Gastroesophageal sphincter (tissue), 3 donors: ENCODE measurements around the gene TMPRSS11E.

Source experiments
- POLR2A ChIP-seq, 2 donors: fragments of 450-650 bp; IDR thresholded peaks; one replicate each; pipeline ENCODE4 v1.6.1; 2017; ENCODE audit warnings: antibody characterized with exemption in 2 of 2, mild to moderate bottlenecking in 2 of 2, moderate library complexity in 1 of 2
- TF ChIP-seq, protein P1 (sequence below), 4 experiments: fragments of 200-600 bp in 2 of 4; fragments of 450-650 bp in 2 of 4; sonication (generic) in 1 of 4; IDR thresholded peaks; one replicate each; pipeline ENCODE4 v1.5.1; 2017 to 2019; ENCODE audit warnings: antibody characterized with exemption in 4 of 4, mild to moderate bottlenecking in 2 of 4, moderate library complexity in 2 of 4

DNA sequence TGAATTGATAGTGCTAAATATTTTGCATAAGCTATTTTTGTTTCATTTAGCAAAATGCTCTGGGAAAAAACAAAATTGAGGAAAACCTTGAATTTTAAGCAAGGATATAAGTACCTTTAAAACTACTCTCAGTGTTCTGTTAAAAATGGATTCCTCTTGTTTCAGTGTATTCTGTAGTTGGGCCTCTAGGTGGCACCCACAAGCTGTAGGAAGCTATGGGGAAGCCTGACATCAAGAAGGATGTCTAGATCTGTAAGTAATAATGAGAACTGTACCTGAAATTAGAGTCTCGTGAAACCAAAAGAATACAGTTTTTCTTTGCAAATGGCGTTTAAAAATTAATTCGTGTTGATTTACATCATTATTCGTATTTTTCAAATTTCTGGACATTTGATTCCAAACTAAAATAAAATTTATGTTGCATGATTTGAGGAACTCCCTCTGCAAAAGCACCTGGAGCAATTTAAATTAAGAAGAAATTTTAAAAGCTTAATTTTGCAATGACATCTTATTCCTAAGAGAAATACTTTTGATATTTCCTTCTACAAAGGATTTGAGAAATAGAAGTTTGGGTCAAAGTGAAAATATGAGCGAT lies 51.2 kb downstream of the TMPRSS11E start:
- TF ChIP-seq, protein P1, sequence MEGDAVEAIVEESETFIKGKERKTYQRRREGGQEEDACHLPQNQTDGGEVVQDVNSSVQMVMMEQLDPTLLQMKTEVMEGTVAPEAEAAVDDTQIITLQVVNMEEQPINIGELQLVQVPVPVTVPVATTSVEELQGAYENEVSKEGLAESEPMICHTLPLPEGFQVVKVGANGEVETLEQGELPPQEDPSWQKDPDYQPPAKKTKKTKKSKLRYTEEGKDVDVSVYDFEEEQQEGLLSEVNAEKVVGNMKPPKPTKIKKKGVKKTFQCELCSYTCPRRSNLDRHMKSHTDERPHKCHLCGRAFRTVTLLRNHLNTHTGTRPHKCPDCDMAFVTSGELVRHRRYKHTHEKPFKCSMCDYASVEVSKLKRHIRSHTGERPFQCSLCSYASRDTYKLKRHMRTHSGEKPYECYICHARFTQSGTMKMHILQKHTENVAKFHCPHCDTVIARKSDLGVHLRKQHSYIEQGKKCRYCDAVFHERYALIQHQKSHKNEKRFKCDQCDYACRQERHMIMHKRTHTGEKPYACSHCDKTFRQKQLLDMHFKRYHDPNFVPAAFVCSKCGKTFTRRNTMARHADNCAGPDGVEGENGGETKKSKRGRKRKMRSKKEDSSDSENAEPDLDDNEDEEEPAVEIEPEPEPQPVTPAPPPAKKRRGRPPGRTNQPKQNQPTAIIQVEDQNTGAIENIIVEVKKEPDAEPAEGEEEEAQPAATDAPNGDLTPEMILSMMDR (IDR thresholded peaks at IDR 0.05) = peak; percentile 48 to 71 (median 52)
- no peak for TF ChIP-seq POLR2A (IDR thresholded peaks at IDR 0.05)
